GM23338 (cell line): ENCODE measurements around the gene PCBP3. TPM values are rescaled to one million over a fixed set of nuclear protein-coding genes. Genes with fewer than 3 reads are reported as not detected.

ENCODE experiments used
- ATAC-seq: fragments of 200-7000 bp; cut with Tn5 transposase; 3 replicates; pipeline ENCODE4 v1.9.1; 2020
- DNase-seq: peaks from one replicate; pipeline ENCODE4 v3.0.0-alpha.2; 2015; ENCODE audit warnings: low spot score
- H2AFZ ChIP-seq: fragments of 200-600 bp; sonication (generic); 2 replicates; pipeline ENCODE4 v1.8.0; 2016; ENCODE audit warnings: antibody characterized with exemption, mild to moderate bottlenecking, moderate library complexity
- H3F3A ChIP-seq: fragments of 200-600 bp; sonication (generic); replicated peaks from 2 replicates; pipeline ENCODE4 v1.8.0; 2017; ENCODE audit warnings: antibody characterized with exemption, mixed run types, low read depth
- H3K27ac ChIP-seq: fragments of 200-600 bp; sonication (generic); 2 replicates; pipeline ENCODE4 v1.6.1; 2016; ENCODE audit warnings: low read depth
- H3K27me3 ChIP-seq: fragments of 200-600 bp; sonication (generic); 2 replicates; pipeline ENCODE4 v1.8.0; 2016; ENCODE audit warnings: mild to moderate bottlenecking, mixed run types, moderate library complexity; ENCODE audit not compliant: insufficient read depth
- H3K36me3 ChIP-seq: fragments of 200-600 bp; sonication (generic); 2 replicates; pipeline ENCODE4 v1.8.0; 2016; ENCODE audit warnings: mild to moderate bottlenecking; ENCODE audit not compliant: insufficient read depth
- H3K4me1 ChIP-seq: fragments of 200-600 bp; sonication (generic); 2 replicates; pipeline ENCODE4 v1.8.0; 2016; ENCODE audit warnings: mild to moderate bottlenecking, moderate library complexity; ENCODE audit not compliant: insufficient read depth
- H3K4me2 ChIP-seq: fragments of 200-600 bp; sonication (generic); 2 replicates; pipeline ENCODE4 v1.7.1; 2017; ENCODE audit warnings: mixed run types
- H3K4me3 ChIP-seq: fragments of 200-600 bp; sonication (generic); 2 replicates; pipeline ENCODE4 v1.6.1; 2016; ENCODE audit warnings: mixed run types
- H3K79me2 ChIP-seq: fragments of 200-600 bp; sonication (generic); replicated peaks from 2 replicates; pipeline ENCODE4 v1.8.0; 2017; ENCODE audit warnings: mild to moderate bottlenecking; ENCODE audit not compliant: insufficient read depth
- H3K9me2 ChIP-seq: fragments of 200-600 bp; sonication (generic); 2 replicates; pipeline ENCODE4 v1.8.0; 2017; ENCODE audit not compliant: insufficient read depth
- H4K20me1 ChIP-seq: fragments of 200-600 bp; sonication (generic); replicated peaks from 2 replicates; pipeline ENCODE4 v1.8.0; 2017; ENCODE audit warnings: mild to moderate bottlenecking; ENCODE audit not compliant: insufficient read depth
- H3K27ac Mint-ChIP-seq: 2 replicates; pipeline ENCODE4 v1.8.0; 2020; ENCODE audit warnings: inconsistent platforms, mild to moderate bottlenecking, moderate library complexity, mixed read lengths
- H3K27me3 Mint-ChIP-seq: 3 replicates; pipeline ENCODE4 v1.8.0; 2022; ENCODE audit warnings: low read depth, mild to moderate bottlenecking, moderate library complexity, mixed read lengths, inconsistent platforms; ENCODE audit not compliant: insufficient read depth, poor library complexity
- H3K36me3 Mint-ChIP-seq: 3 replicates; pipeline ENCODE4 v1.8.0; 2021; ENCODE audit warnings: low read depth, mild to moderate bottlenecking, inconsistent platforms, moderate library complexity, mixed read lengths
- H3K4me1 Mint-ChIP-seq: 3 replicates; pipeline ENCODE4 v1.8.0; 2020; ENCODE audit warnings: mild to moderate bottlenecking, inconsistent platforms, mixed read lengths
- H3K4me3 Mint-ChIP-seq: 3 replicates; pipeline ENCODE4 v1.8.0; 2021; ENCODE audit warnings: moderate library complexity, mild to moderate bottlenecking, inconsistent platforms, mixed read lengths
- H3K9me3 Mint-ChIP-seq: 3 replicates; pipeline ENCODE4 v1.8.0; 2020; ENCODE audit warnings: moderate library complexity, mild to moderate bottlenecking, inconsistent platforms, mixed read lengths
- CREB1 ChIP-seq: fragments of 250-450 bp; sonication (Bioruptor Pico); IDR thresholded peaks from 2 replicates; pipeline ENCODE4 v1.5.0; 2020; ENCODE audit warnings: low read depth, mild to moderate bottlenecking, moderate library complexity
- CTCF ChIP-seq, 2 experiments: fragments of 200-600 bp in 1 of 2; sonication (generic) in 1 of 2; conservative IDR thresholded peaks; 2 replicates each; pipeline versions ENCODE4 v1.5.1 to v1.6.1; 2016 to 2017; ENCODE audit warnings: antibody characterized with exemption in 2 of 2, low read depth in 2 of 2, mild to moderate bottlenecking in 2 of 2, moderate library complexity in 1 of 2
- ETS1 ChIP-seq: IDR thresholded peaks from 2 replicates; pipeline ENCODE4 v1.6.1; 2016; ENCODE audit warnings: antibody characterized with exemption
- EZH2phosphoT487 ChIP-seq: fragments of 200-600 bp; sonication (generic); IDR thresholded peaks from one replicate; pipeline ENCODE4 v1.8.1; 2018; ENCODE audit warnings: antibody characterized with exemption; ENCODE audit not compliant: unreplicated experiment
- JUNB ChIP-seq: IDR thresholded peaks from one replicate; pipeline ENCODE4 v1.6.1; 2016; ENCODE audit warnings: antibody characterized with exemption; ENCODE audit not compliant: unreplicated experiment
- NANOG ChIP-seq: IDR thresholded peaks from 2 replicates; pipeline ENCODE4 v1.6.1; 2016; ENCODE audit warnings: antibody characterized with exemption, borderline replicate concordance
- ZNF114 ChIP-seq: fragments of 250-450 bp; sonication (Bioruptor Pico); IDR thresholded peaks from 2 replicates; pipeline ENCODE4 v1.5.0; 2020; ENCODE audit warnings: mild to moderate bottlenecking, moderate library complexity
- ZNF331 ChIP-seq: fragments of 250-450 bp; sonication (Bioruptor Pico); IDR thresholded peaks from 2 replicates; pipeline ENCODE4 v1.5.0; 2020; ENCODE audit warnings: low read depth, mild to moderate bottlenecking, moderate library complexity
- ZNF462 ChIP-seq: fragments of 250-450 bp; sonication (Bioruptor Pico); IDR thresholded peaks from 2 replicates; pipeline ENCODE4 v1.5.0; 2020; ENCODE audit warnings: mild to moderate bottlenecking, moderate library complexity
- polyA plus RNA-seq: library from polyadenylated mRNA; unstranded; fragments of >200 nt; fragmentation: Nextera tagmentation; extraction: Ambion mirVana; gene quantifications from 2 replicates; pipeline ENCODE4 v1.2.1, GENCODE V29; 2016
- total RNA-seq: library from RNA; depleted of rRNA; stranded (reverse); fragments of >200 nt; shearing (Covaris generic); gene quantifications from 2 replicates; pipeline ENCODE4 v1.2.3, GENCODE V29; 2014

Gene PCBP3
- total and polyA plus RNA-seq, 2 experiments from 2014 or later: 7.1 to 9.1 TPM

- H3K4me1 ChIP-seq: no peaks in the 10 kb centered on the region
- peaks cover 7% of the 10 kb centered on the region for H3K27me3 Mint-ChIP-seq
- no peak overlapping the region for H2AFZ ChIP-seq
- TF ChIP-seq EZH2phosphoT487: no peak
- TF ChIP-seq ZNF331 (CRISPR knock-in tag): no peak
- no peak for TF ChIP-seq JUNB
- TF ChIP-seq CREB1 (CRISPR knock-in tag): no peak
- no peak for TF ChIP-seq CTCF (conservative IDR thresholded peaks at IDR 0.05; ENCODE audit: low read depth in 2 of 2)
- DNase-seq: no peak
- H3K27me3 ChIP-seq: no peaks in the 10 kb centered on the region
- no peak overlapping the region for H3K4me2 ChIP-seq
- no peak overlapping the region for H3K4me3 Mint-ChIP-seq
- H3K4me1 Mint-ChIP-seq: no peaks in the 10 kb centered on the region
- no peaks in the 10 kb centered on the region for H3K36me3 ChIP-seq
- H3K9me3 Mint-ChIP-seq: no peaks in the 10 kb centered on the region; the same call in 2 of the 3 replicates
- H3K9me2 ChIP-seq: no peaks in the 10 kb centered on the region
- ATAC-seq: no peak
- no peaks in the 10 kb centered on the region for H4K20me1 ChIP-seq
- no peak overlapping the region for H3K27ac Mint-ChIP-seq
- H3K79me2 ChIP-seq: no peaks in the 10 kb centered on the region
- no peak overlapping the region for H3K27ac ChIP-seq
- no peak overlapping the region for H3K4me3 ChIP-seq
- no peaks in the 10 kb centered on the region for H3F3A ChIP-seq
- peaks cover 5% of the 10 kb centered on the region; the same call in 2 of the 3 replicates for H3K36me3 Mint-ChIP-seq
Measured at GRCh38 chr21:45790427-45790826, 146.9 kb downstream of the PCBP3 start.

GRCh38 chr21:45791562-45792418, 148.3 kb downstream of the PCBP3 start:
- Mint-ChIP-seq H3K4me1 (no peaks in the 10 kb centered on the region), H3K27me3 (peaks cover 5% of the 10 kb centered on the region), H3K4me3 (no peak overlapping the region), H3K27ac (no peak overlapping the region), H3K9me3 (no peaks in the 10 kb centered on the region; the same call in 2 of the 3 replicates), H3K36me3 (peaks cover 5% of the 10 kb centered on the region; the same call in 2 of the 3 replicates)
- H3K79me2 ChIP-seq: no peaks in the 10 kb centered on the region
- no peaks in the 10 kb centered on the region for H3F3A ChIP-seq
- no peaks in the 10 kb centered on the region for H3K36me3 ChIP-seq
- H3K27ac ChIP-seq: no peak overlapping the region
- no peaks in the 10 kb centered on the region for H3K27me3 ChIP-seq
- DNase-seq: no peak
- H4K20me1 ChIP-seq: no peaks in the 10 kb centered on the region
- H3K9me2 ChIP-seq: no peaks in the 10 kb centered on the region
- H3K4me2 ChIP-seq: no peak overlapping the region
- no peak overlapping the region for H3K4me3 ChIP-seq
- H3K4me1 ChIP-seq: no peaks in the 10 kb centered on the region
- no peak overlapping the region for H2AFZ ChIP-seq
- no peak for ATAC-seq
- TF ChIP-seq ETS1: no peak
- TF ChIP-seq ZNF331 (CRISPR knock-in tag): no peak
- no peak for TF ChIP-seq ZNF462 (CRISPR knock-in tag)
- TF ChIP-seq ZNF114 (CRISPR knock-in tag): no peak
- no peak for TF ChIP-seq CREB1 (CRISPR knock-in tag)
- TF ChIP-seq NANOG: no peak
